SU-DHL-6 (cell line): ENCODE data around the gene COL4A2.

Source experiments
- H2AFZ ChIP-seq: fragments of 200-600 bp; sonication (generic); 2 replicates; pipeline ENCODE4 v1.6.1; 2014; ENCODE audit warnings: low read depth, mild to moderate bottlenecking, moderate library complexity, mixed read lengths, antibody characterized with exemption, low read length; ENCODE audit not compliant: severe bottlenecking
- H3F3A ChIP-seq: fragments of 200-600 bp; shearing (Covaris generic); 2 replicates; pipeline ENCODE4 v1.6.0; 2016; ENCODE audit warnings: antibody characterized with exemption, mild to moderate bottlenecking; ENCODE audit not compliant: insufficient read depth
- H3K27ac ChIP-seq: fragments of 200-600 bp; sonication (generic); 2 replicates; pipeline ENCODE4 v1.5.1; 2016; ENCODE audit warnings: low read depth, mild to moderate bottlenecking, low read length, moderate library complexity, mixed read lengths
- H3K27me3 ChIP-seq: fragments of 200-600 bp; sonication (generic), shearing (Covaris generic); 2 replicates; pipeline ENCODE4 v1.6.0; 2014; ENCODE audit warnings: mild to moderate bottlenecking, low read length
- H3K36me3 ChIP-seq: fragments of 200-600 bp; sonication (generic); 2 replicates; pipeline ENCODE4 v1.6.1; 2014; ENCODE audit warnings: mild to moderate bottlenecking, low read length, mixed read lengths
- H3K4me2 ChIP-seq: fragments of 300-600, 200-600 bp; shearing (Covaris generic), sonication (generic); 2 replicates; pipeline ENCODE4 v1.6.0; 2014; ENCODE audit warnings: low read length, low read depth, mild to moderate bottlenecking; ENCODE audit not compliant: poor library complexity, severe bottlenecking
- H3K4me3 ChIP-seq: fragments of 200-600 bp; sonication (generic); 2 replicates; pipeline ENCODE4 v1.5.1; 2014; ENCODE audit warnings: antibody characterized with exemption, low read length, mild to moderate bottlenecking, mixed read lengths; ENCODE audit not compliant: insufficient read depth, poor library complexity, severe bottlenecking
- H3K79me2 ChIP-seq: fragments of 200-600 bp; sonication (generic); 2 replicates; pipeline ENCODE4 v1.6.1; 2014; ENCODE audit warnings: mild to moderate bottlenecking, low read length, moderate library complexity; ENCODE audit not compliant: insufficient read depth
- H3K9ac ChIP-seq: fragments of 200-600 bp; sonication (generic); 2 replicates; pipeline ENCODE4 v1.7.0; 2014; ENCODE audit warnings: mild to moderate bottlenecking, low read length
- H3K9me2 ChIP-seq: fragments of 200-600 bp; sonication (generic); replicated peaks from 2 replicates; pipeline ENCODE4 v1.6.1; 2014; ENCODE audit warnings: low read length; ENCODE audit not compliant: insufficient read depth
- H3K9me3 ChIP-seq: fragments of 200-600 bp; sonication (generic); 2 replicates; pipeline ENCODE4 v1.6.1; 2014; ENCODE audit warnings: low read length, mixed read lengths; ENCODE audit not compliant: insufficient read depth
- H4K20me1 ChIP-seq: fragments of 200-600 bp; sonication (generic); 2 replicates; pipeline ENCODE4 v1.6.1; 2014; ENCODE audit warnings: low read depth, mild to moderate bottlenecking, antibody characterized with exemption, low read length, moderate library complexity, mixed read lengths
- EZH2phosphoT487 ChIP-seq: fragments of 200-600 bp; sonication (generic), shearing (Covaris generic); conservative IDR thresholded peaks from 2 replicates; pipeline ENCODE4 v1.6.1; 2018; ENCODE audit warnings: mild to moderate bottlenecking, antibody characterized with exemption, low read length, moderate library complexity, mixed read lengths
- TF ChIP-seq, protein P1 (sequence below): fragments of 200-600 bp; sonication (generic); IDR thresholded peaks from one replicate; pipeline ENCODE4 v1.5.1; 2017; ENCODE audit warnings: antibody characterized with exemption, mild to moderate bottlenecking, low read length, moderate library complexity; ENCODE audit not compliant: insufficient read depth, poor library complexity, severe bottlenecking

COL4A2 gene

GRCh38 chr13:110463156-110463555 lies 156.1 kb downstream of the COL4A2 start:
- no peaks in the 10 kb centered on the region for H3K27me3 ChIP-seq
- no peak overlapping the region for H3K9ac ChIP-seq
- no peaks in the 10 kb centered on the region for H3K36me3 ChIP-seq

DNA sequence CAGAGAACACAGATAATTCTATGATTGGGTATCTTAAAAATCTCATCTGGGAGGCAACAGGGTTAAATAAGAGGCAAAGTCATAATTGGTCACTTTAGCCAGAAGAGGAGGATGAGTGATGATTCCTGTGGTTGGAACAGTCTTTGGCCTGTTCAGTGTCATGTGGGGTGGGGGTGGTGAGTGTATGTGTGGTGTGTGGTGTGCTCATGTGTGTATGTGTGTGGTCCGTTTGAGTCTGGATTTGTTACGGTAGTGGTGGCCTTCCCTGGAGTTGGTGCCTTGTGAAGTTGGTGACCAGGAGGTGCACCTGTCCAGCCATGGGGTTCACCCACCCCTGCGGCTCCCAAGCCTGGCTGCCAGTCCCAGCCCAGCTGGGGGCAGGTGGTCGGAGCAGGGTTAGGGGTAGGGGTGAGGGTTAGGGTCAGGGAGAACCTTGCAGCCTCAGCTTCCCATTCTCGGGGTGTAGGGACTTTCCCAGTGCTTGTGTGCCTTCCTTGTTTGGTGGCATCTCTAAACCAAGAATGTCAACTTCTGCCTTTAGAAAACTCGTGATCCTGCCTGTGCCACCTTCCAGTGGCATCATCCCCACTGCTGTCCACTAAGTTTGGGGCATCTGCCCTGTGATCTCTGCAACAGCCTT lies 156.9 kb downstream of the COL4A2 start:
- Histone ChIP-seq H3K9me3 (no peaks in the 10 kb centered on the region), H3K9me2 (no peaks in the 10 kb centered on the region), H2AFZ (no peak overlapping the region), H3K4me3 (no peak overlapping the region), H3F3A (no peaks in the 10 kb centered on the region), H4K20me1 (no peaks in the 10 kb centered on the region), H3K36me3 (no peaks in the 10 kb centered on the region), H3K4me2 (no peak overlapping the region), H3K27ac (no peak overlapping the region), H3K9ac (no peak overlapping the region), H3K27me3 (no peaks in the 10 kb centered on the region), H3K79me2 (no peaks in the 10 kb centered on the region)
- TF ChIP-seq, protein P1, sequence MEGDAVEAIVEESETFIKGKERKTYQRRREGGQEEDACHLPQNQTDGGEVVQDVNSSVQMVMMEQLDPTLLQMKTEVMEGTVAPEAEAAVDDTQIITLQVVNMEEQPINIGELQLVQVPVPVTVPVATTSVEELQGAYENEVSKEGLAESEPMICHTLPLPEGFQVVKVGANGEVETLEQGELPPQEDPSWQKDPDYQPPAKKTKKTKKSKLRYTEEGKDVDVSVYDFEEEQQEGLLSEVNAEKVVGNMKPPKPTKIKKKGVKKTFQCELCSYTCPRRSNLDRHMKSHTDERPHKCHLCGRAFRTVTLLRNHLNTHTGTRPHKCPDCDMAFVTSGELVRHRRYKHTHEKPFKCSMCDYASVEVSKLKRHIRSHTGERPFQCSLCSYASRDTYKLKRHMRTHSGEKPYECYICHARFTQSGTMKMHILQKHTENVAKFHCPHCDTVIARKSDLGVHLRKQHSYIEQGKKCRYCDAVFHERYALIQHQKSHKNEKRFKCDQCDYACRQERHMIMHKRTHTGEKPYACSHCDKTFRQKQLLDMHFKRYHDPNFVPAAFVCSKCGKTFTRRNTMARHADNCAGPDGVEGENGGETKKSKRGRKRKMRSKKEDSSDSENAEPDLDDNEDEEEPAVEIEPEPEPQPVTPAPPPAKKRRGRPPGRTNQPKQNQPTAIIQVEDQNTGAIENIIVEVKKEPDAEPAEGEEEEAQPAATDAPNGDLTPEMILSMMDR: no peak
- no peak for TF ChIP-seq EZH2phosphoT487

More at GRCh38 chr13:110463156-110463555, 156.1 kb downstream of the COL4A2 start:
- Histone ChIP-seq H3K79me2 (no peaks in the 10 kb centered on the region), H3K27ac (no peak overlapping the region), H3K4me3 (no peak overlapping the region), H2AFZ (no peak overlapping the region), H3K9me3 (no peaks in the 10 kb centered on the region), H4K20me1 (no peaks in the 10 kb centered on the region), H3K9me2 (no peaks in the 10 kb centered on the region), H3K4me2 (no peak overlapping the region), H3F3A (no peaks in the 10 kb centered on the region)
- TF ChIP-seq, protein P1: no peak
- no peak for TF ChIP-seq EZH2phosphoT487

GRCh38 chr13:110464556-110465333 lies 157.7 kb downstream of the COL4A2 start:
- Histone ChIP-seq H3K27ac (no peak overlapping the region), H3K27me3 (no peaks in the 10 kb centered on the region), H4K20me1 (no peaks in the 10 kb centered on the region), H3K36me3 (no peaks in the 10 kb centered on the region), H3K9ac (no peak overlapping the region), H3K79me2 (no peaks in the 10 kb centered on the region), H3K4me2 (no peak overlapping the region), H2AFZ (no peak overlapping the region), H3K9me2 (no peaks in the 10 kb centered on the region), H3F3A (no peaks in the 10 kb centered on the region), H3K4me3 (no peak overlapping the region), H3K9me3 (no peaks in the 10 kb centered on the region)
- TF ChIP-seq, protein P1: no peak
- no peak for TF ChIP-seq EZH2phosphoT487
